Astrocyte of the cerebellum (primary cell): Measurements from ENCODE around the gene SERPIND1.

Experiments
- DNase-seq: peaks from one replicate; pipeline ENCODE4 v3.0.0-alpha.2; 2011; ENCODE audit warnings: low read depth
- H3K4me3 ChIP-seq: 2 replicates; pipeline ENCODE4 v1.5.1; 2011; ENCODE audit warnings: mild to moderate bottlenecking, low read depth, low read length, moderate library complexity
- CTCF ChIP-seq: IDR thresholded peaks from 2 replicates; pipeline ENCODE4 v1.5.1; 2012; ENCODE audit warnings: low read length, low read depth, moderate library complexity, mild to moderate bottlenecking; ENCODE audit errors: missing control alignments
- in situ Hi-C: cut with HindIII; loops from 2 replicates; pipeline ENCODE4 v1.10.0; 2017; ENCODE audit warnings: low sequenced_read_pairs

SERPIND1 gene

GRCh38 chr22:20807315-20807752, 33.4 kb downstream of the SERPIND1 start:
- TF ChIP-seq CTCF, result no peak
- DNase-seq, result peak; percentile 27
- no peak overlapping the region for H3K4me3 ChIP-seq
- in situ Hi-C loops, result no loop called here

DNA sequence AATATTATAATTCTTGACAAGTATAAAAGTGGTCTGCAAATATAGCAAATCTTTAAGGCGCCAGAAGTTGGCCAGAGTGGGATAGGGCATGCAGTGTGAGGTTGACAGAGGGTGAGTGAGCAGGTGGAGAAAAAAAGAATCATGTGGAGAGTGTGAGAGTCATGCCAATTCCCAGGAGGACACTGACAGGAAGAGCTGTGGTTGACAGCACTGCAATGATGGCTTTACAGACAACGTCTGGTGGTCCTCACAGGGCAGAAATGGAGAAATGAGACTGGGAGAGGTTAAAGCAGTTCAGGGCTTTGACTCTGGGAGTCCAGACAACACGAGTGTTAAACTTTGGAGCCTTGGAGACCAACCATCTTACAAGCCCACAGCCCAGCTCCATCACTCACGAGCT, 34.9 kb downstream of the SERPIND1 start:
- DNase-seq, result no peak
- no peak overlapping the region for H3K4me3 ChIP-seq
- in situ Hi-C loops, result no loop called here
- no peak for TF ChIP-seq CTCF

DNA sequence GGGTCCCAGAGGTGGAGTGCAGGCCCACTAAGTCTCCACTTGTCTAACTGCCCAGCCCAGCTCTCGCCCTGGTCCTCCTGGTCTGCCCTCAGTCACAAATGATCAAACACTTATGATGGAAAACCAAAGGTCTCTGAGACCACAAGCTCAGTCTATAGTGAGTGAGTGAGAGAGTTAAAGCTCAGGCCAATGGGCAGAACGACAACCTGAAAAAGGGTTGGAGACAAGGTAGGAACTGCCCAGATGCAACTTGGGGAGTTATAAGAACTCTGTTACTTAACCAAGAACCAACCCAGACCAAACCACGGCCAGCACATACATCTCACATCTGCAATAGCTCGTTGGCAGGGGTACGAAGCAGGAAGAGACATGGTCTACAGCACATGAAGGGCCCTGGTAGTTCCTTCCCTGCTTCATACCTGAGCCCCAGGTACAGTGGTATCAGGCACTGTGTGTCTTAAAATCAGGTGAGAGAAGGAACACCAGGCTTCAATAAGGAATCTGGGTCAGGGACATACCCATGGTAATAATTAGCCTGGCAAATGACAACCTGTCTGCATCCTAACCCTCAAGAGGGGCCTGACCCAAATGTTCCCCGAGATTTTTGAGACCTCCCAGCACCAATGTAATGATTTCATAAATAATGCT, 35.7 kb downstream of the SERPIND1 start:
- no peak overlapping the region for H3K4me3 ChIP-seq
- no peak for TF ChIP-seq CTCF
- DNase-seq, result no peak
- in situ Hi-C loops, result no loop called here

DNA sequence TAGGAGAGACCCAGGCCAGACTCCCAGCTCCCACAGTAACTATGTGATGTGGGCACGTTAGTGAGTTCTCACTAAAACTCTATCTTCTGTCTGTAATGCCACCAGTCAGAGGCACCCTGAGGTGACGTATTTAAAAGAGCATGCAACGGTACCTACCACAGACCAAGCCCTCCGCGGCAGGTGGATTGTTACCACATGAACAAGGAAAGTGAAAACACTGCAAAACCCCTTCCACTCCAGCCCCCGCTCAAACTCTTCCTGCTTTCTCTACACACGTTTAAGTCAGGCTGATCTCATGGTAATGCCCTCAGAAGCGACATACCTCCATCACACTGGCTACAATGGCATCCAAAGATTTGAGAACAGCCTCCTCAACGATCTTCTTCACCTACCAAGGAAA, 36.7 kb downstream of the SERPIND1 start:
- in situ Hi-C loops, result no loop called here
- no peak for DNase-seq
- H3K4me3 ChIP-seq, result no peak overlapping the region
- no peak for TF ChIP-seq CTCF

GRCh38 chr22:20811171-20811570, 37.3 kb downstream of the SERPIND1 start:
- TF ChIP-seq CTCF, result no peak
- no peak for DNase-seq
- H3K4me3 ChIP-seq, result no peak overlapping the region
- in situ Hi-C loops, result no loop called here

GRCh38 chr22:20811971-20812660, 38.2 kb downstream of the SERPIND1 start:
- H3K4me3 ChIP-seq, result no peak overlapping the region
- TF ChIP-seq CTCF, result no peak
- no peak for DNase-seq
- in situ Hi-C loops, result no loop called here
